ENCODE results near the gene XRRA1. TPM values are rescaled to one million over a fixed set of nuclear protein-coding genes. Genes with fewer than 3 reads are reported as not detected.

The XRRA1 gene
- total and polyA plus RNA-seq, 3 donors from 2014 or later: 58.4 to 137 (median 74.0) TPM

- Histone ChIP-seq H3K36me3 (ENCODE audit: low read depth, missing control alignments) (no peaks in the 10 kb centered on the region), H3K9me3 (no peaks in the 10 kb centered on the region), H3K4me3 (no peak overlapping the region), H3K27ac (no peak overlapping the region), H3K27me3 (no peaks in the 10 kb centered on the region), H3K4me1 (no peaks in the 10 kb centered on the region)
- intact Hi-C loops (cut with DNase I; ENCODE audit: low total_unique reads): no loop called here
- DNase-seq: no peak
- no peak for TF ChIP-seq POLR2A (IDR thresholded peaks at IDR 0.05)
- TF ChIP-seq, protein P1, sequence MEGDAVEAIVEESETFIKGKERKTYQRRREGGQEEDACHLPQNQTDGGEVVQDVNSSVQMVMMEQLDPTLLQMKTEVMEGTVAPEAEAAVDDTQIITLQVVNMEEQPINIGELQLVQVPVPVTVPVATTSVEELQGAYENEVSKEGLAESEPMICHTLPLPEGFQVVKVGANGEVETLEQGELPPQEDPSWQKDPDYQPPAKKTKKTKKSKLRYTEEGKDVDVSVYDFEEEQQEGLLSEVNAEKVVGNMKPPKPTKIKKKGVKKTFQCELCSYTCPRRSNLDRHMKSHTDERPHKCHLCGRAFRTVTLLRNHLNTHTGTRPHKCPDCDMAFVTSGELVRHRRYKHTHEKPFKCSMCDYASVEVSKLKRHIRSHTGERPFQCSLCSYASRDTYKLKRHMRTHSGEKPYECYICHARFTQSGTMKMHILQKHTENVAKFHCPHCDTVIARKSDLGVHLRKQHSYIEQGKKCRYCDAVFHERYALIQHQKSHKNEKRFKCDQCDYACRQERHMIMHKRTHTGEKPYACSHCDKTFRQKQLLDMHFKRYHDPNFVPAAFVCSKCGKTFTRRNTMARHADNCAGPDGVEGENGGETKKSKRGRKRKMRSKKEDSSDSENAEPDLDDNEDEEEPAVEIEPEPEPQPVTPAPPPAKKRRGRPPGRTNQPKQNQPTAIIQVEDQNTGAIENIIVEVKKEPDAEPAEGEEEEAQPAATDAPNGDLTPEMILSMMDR (IDR thresholded peaks at IDR 0.05): no peak
- WGBS, 2 donors: 54 to 69% methylated on average over 2 of the region's 2 CpGs
These were observed 12.8 kb downstream of the XRRA1 start for GRCh38 chr11:74936087-74936486.

DNA sequence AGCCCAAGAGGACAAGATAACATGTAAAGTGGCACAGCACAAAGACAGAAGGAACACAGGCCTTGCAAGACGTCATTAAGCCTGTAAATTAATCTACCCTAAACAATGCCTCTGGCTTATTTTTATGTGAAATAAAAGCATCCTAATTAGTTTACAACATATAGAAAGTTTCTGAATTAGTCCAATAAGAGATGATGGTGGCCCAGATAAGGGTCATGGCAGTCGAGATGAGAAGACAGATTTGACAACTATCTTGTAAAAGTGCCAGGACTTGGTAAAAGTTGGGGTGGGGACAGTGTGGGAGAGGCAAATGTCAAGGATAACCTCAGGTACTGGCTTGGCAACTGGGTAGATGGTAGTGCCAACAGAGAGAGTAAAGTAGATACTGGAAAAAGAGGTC is 13.6 kb downstream of the XRRA1 start:
- H3K36me3 ChIP-seq (ENCODE audit: low read depth, missing control alignments): no peaks in the 10 kb centered on the region
- no peaks in the 10 kb centered on the region for H3K9me3 ChIP-seq
- intact Hi-C loops (cut with DNase I; ENCODE audit: low total_unique reads): no loop called here
- TF ChIP-seq POLR2A (IDR thresholded peaks at IDR 0.05): no peak
- TF ChIP-seq, protein P1 (IDR thresholded peaks at IDR 0.05): no peak
- H3K27me3 ChIP-seq: no peaks in the 10 kb centered on the region
- WGBS, 2 donors: 74 to 75% methylated on average over 2 of the region's 2 CpGs
- H3K27ac ChIP-seq: no peak overlapping the region
- H3K4me3 ChIP-seq: no peak overlapping the region
- H3K4me1 ChIP-seq: no peaks in the 10 kb centered on the region
- DNase-seq: no peak

DNA sequence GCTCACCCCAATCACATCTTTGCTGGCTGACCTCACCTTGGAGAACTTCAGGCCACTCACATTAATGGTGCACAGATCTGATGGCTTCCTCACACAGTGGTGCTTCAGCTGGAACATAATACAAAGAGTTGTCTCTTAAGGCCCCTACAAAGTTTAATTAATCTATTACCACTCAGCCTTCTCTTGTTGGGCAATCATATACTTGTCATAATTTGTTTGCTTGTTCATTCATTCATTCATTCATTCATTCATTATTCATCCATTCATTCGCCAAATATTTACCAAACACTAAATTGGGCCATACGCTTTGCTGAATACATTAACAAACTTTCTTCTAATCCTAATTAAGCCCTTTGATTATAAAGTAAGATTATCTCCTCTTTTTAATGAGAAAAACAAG is 15.1 kb downstream of the XRRA1 start:
- intact Hi-C loops (cut with DNase I; ENCODE audit: low total_unique reads): no loop called here
- DNase-seq: no peak
- WGBS, 2 donors: 98 to 99% methylated on average over 2 of the region's 2 CpGs
- Histone ChIP-seq H3K27me3 (no peaks in the 10 kb centered on the region), H3K4me3 (no peak overlapping the region), H3K27ac (no peak overlapping the region), H3K4me1 (no peaks in the 10 kb centered on the region), H3K9me3 (no peaks in the 10 kb centered on the region), H3K36me3 (ENCODE audit: low read depth, missing control alignments) (no peaks in the 10 kb centered on the region)
- TF ChIP-seq POLR2A (IDR thresholded peaks at IDR 0.05): no peak
- TF ChIP-seq, protein P1 (IDR thresholded peaks at IDR 0.05): no peak

- H3K27me3 ChIP-seq: no peaks in the 10 kb centered on the region
- no peaks in the 10 kb centered on the region for H3K9me3 ChIP-seq
- intact Hi-C loops (cut with DNase I; ENCODE audit: low total_unique reads): no loop called here
- WGBS, 2 donors: 75 to 85% methylated on average over 2 of the region's 2 CpGs
- H3K27ac ChIP-seq: no peak overlapping the region
- H3K36me3 ChIP-seq (ENCODE audit: low read depth, missing control alignments): no peaks in the 10 kb centered on the region
- DNase-seq: no peak
- TF ChIP-seq, protein P1 (IDR thresholded peaks at IDR 0.05): no peak
- no peak for TF ChIP-seq POLR2A (IDR thresholded peaks at IDR 0.05)
- H3K4me1 ChIP-seq: no peaks in the 10 kb centered on the region
- H3K4me3 ChIP-seq: no peak overlapping the region
These were observed 16.1 kb downstream of the XRRA1 start for GRCh38 chr11:74932797-74933196.

- Histone ChIP-seq H3K9me3 (no peaks in the 10 kb centered on the region), H3K27ac (no peak overlapping the region), H3K4me3 (no peak overlapping the region), H3K4me1 (no peaks in the 10 kb centered on the region), H3K36me3 (ENCODE audit: low read depth, missing control alignments) (no peaks in the 10 kb centered on the region), H3K27me3 (no peaks in the 10 kb centered on the region)
- TF ChIP-seq, protein P1 (IDR thresholded peaks at IDR 0.05): no peak
- no peak for TF ChIP-seq POLR2A (IDR thresholded peaks at IDR 0.05)
- no peak for DNase-seq
- WGBS, 2 donors: 85 to 86% methylated on average over 5 of the region's 5 CpGs
- intact Hi-C loops (cut with DNase I; ENCODE audit: low total_unique reads): no loop called here
These were observed 16.7 kb downstream of the XRRA1 start for GRCh38 chr11:74932169-74932568.
